HepG2 (cell line): Measurements from ENCODE around the gene AFDN. TPM values are rescaled to one million over a fixed set of nuclear protein-coding genes. Genes with fewer than 3 reads are reported as not detected.

ENCODE experiments used
- CHCHD3 ChIP-seq: sonication (generic); formaldehyde crosslinking; IDR thresholded peaks from 2 replicates; pipeline ENCODE4 v1.8.0; 2022; ENCODE audit warnings: mild to moderate bottlenecking, missing genetic modification reagents, moderate library complexity
- CTCF ChIP-seq: sonication (generic); formaldehyde crosslinking; IDR thresholded peaks from 2 replicates; pipeline ENCODE4 v1.5.0; 2020; ENCODE audit warnings: mild to moderate bottlenecking, missing genetic modification reagents, moderate library complexity
- FUBP1 ChIP-seq: sonication (generic); formaldehyde crosslinking; IDR thresholded peaks from 2 replicates; pipeline ENCODE4 v1.5.1; 2020; ENCODE audit warnings: missing genetic modification reagents, mild to moderate bottlenecking, borderline replicate concordance
- GATAD2A ChIP-seq: IDR thresholded peaks from 2 replicates; pipeline ENCODE4 v1.6.1; 2016
- MIER3 ChIP-seq: IDR thresholded peaks from 2 replicates; pipeline ENCODE4 v1.6.1; 2016; ENCODE audit warnings: missing compliant biosample characterization, borderline replicate concordance
- NR2F1 ChIP-seq, 2 experiments: fragments of 450-650 bp in 1 of 2; formaldehyde crosslinking in 1 of 2; IDR thresholded peaks; 2 replicates each; pipeline versions ENCODE4 v1.5.0 to v1.6.1; 2016 to 2020; ENCODE audit warnings: mild to moderate bottlenecking in 1 of 2, missing compliant biosample characterization in 1 of 2, missing genetic modification reagents in 1 of 2, moderate library complexity in 1 of 2
- RXRA ChIP-seq: sonication (generic); formaldehyde crosslinking; IDR thresholded peaks from 2 replicates; pipeline ENCODE4 v1.5.1; 2020; ENCODE audit warnings: missing genetic modification reagents
- SOX6 ChIP-seq, 2 experiments: fragments of 450-650 bp in 1 of 2; sonication (generic) in 1 of 2; formaldehyde crosslinking in 1 of 2; IDR thresholded peaks; 2 replicates each; pipeline versions ENCODE4 v1.4.0 to v1.6.1; 2017 to 2020; ENCODE audit warnings: antibody characterized with exemption in 1 of 2, mild to moderate bottlenecking in 1 of 2, missing genetic modification reagents in 1 of 2
- ZBTB33 ChIP-seq: sonication (generic); formaldehyde crosslinking; IDR thresholded peaks from 2 replicates; pipeline ENCODE4 v1.4.0; 2020; ENCODE audit warnings: missing genetic modification reagents
- ZMYM4 ChIP-seq: sonication (generic); formaldehyde crosslinking; IDR thresholded peaks from 2 replicates; pipeline ENCODE4 v1.8.1; 2023; ENCODE audit warnings: mild to moderate bottlenecking, missing genetic modification reagents
- ZNF207 ChIP-seq: fragments of 450-650 bp; IDR thresholded peaks from 2 replicates; pipeline ENCODE4 v1.6.1; 2016; ENCODE audit warnings: antibody characterized with exemption, borderline replicate concordance
- ZNF280B ChIP-seq: sonication (generic); formaldehyde crosslinking; IDR thresholded peaks from 2 replicates; pipeline ENCODE4 v1.5.0; 2020; ENCODE audit warnings: missing genetic modification reagents, mild to moderate bottlenecking, borderline replicate concordance
- ZNF772 ChIP-seq: sonication (generic); formaldehyde crosslinking; IDR thresholded peaks from 2 replicates; pipeline ENCODE4 v1.5.0; 2020; ENCODE audit warnings: mild to moderate bottlenecking, missing genetic modification reagents
- polyA plus RNA-seq, 8 experiments: library from polyadenylated mRNA; depleted of rRNA in 3 of 8; stranded (reverse) in 7 of 8; unstranded in 1 of 8; fragments of >200 nt; fragmentation: Illumina TruSeq in 4 of 8; extraction: Trizol in 4 of 8; gene quantifications; 2 replicates each; pipeline versions ENCODE4 v1.2.1 to v1.2.3, GENCODE V29; 2011 to 2016; ENCODE audit warnings: low read depth in 4 of 8, missing spikeins in 1 of 8, mixed read lengths in 1 of 8; ENCODE audit not compliant: insufficient read depth in 1 of 8
- total RNA-seq, 5 experiments: library from RNA; depleted of rRNA; stranded (reverse); fragments of >200 nt; fragmentation: Illumina TruSeq; extraction: Trizol; gene quantifications; 2 replicates each; pipeline ENCODE4 v1.2.3, GENCODE V29; 2016; ENCODE audit warnings: low read depth in 1 of 5
- TF ChIP-seq, protein P1 (sequence below): IDR thresholded peaks from 2 replicates; pipeline ENCODE4 v1.6.1; 2016; ENCODE audit warnings: low read depth
- TF ChIP-seq, protein P2 (sequence below): sonication (generic); formaldehyde crosslinking; IDR thresholded peaks from 2 replicates; pipeline ENCODE4 v1.4.0; 2020; ENCODE audit warnings: missing genetic modification reagents, borderline replicate concordance

AFDN gene
- total and polyA plus RNA-seq, 2 of the 13 experiments (the other 11 are each of a cell fraction or from before 2014, with no cell fraction given) = 136 to 151 TPM

DNA sequence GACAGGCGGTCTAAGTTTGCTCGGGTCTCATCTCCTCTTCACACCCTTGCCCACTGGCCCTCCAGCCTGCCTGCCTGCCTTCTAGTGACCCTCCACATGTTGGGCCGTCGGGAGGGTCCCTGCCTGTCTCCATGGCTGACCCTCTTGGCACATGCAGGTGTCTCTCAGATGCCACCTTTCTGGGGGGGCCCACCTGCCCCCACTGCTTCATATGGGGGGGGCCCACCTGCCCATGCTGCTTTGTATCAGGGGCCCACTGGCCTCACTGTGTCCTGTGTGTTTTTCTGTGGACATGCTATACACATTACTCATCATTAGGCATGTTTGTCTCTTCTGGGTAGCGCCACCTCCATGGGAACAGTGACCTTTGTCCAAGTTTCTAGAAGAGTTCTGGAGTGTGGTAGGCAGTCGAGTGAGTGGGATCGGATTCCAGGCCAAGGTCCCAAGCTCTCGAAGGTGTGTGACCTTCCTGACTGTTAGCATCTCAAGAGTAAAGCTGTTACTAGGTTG, 130.3 kb downstream of the AFDN start (continued):
- peak; percentile 99 for TF ChIP-seq ZBTB33 (CRISPR knock-in tag)
- no peak for TF ChIP-seq CTCF
- 0 out of 2 replicates have a peak, but pooled peaks have one; percentile 48 for TF ChIP-seq MIER3
- peak; percentile 35 to 65; a peak in 1 of 4 replicates for TF ChIP-seq NR2F1 (CRISPR knock-in tag; IDR thresholded peaks at IDR 0.05)
- TF ChIP-seq GATAD2A (CRISPR knock-in tag) = peak; percentile 86
- TF ChIP-seq ZNF280B = 0 out of 2 replicates have a peak, but pooled peaks have one; percentile 65
- no peak for TF ChIP-seq CHCHD3
- TF ChIP-seq, protein P1, sequence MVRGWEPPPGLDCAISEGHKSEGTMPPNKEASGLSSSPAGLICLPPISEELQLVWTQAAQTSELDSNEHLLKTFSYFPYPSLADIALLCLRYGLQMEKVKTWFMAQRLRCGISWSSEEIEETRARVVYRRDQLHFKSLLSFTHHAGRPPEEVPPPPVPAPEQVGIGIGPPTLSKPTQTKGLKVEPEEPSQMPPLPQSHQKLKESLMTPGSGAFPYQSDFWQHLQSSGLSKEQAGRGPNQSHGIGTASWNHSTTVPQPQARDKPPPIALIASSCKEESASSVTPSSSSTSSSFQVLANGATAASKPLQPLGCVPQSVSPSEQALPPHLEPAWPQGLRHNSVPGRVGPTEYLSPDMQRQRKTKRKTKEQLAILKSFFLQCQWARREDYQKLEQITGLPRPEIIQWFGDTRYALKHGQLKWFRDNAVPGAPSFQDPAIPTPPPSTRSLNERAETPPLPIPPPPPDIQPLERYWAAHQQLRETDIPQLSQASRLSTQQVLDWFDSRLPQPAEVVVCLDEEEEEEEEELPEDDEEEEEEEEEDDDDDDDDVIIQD (CRISPR knock-in tag) = peak; percentile 99
- TF ChIP-seq RXRA (CRISPR knock-in tag) = peak; percentile 54; the same call in 1 of the 2 replicates
- no peak for TF ChIP-seq ZNF207
- TF ChIP-seq SOX6 (IDR thresholded peaks at IDR 0.05) = no peak
- TF ChIP-seq SOX6 (CRISPR knock-in tag; IDR thresholded peaks at IDR 0.05) = peak; percentile 21; the same call in 1 of the 2 replicates
- 0 out of 2 replicates have a peak, but pooled peaks have one; percentile 6 for TF ChIP-seq FUBP1
- no peak for TF ChIP-seq ZNF772 (CRISPR knock-in tag)
- TF ChIP-seq, protein P2, sequence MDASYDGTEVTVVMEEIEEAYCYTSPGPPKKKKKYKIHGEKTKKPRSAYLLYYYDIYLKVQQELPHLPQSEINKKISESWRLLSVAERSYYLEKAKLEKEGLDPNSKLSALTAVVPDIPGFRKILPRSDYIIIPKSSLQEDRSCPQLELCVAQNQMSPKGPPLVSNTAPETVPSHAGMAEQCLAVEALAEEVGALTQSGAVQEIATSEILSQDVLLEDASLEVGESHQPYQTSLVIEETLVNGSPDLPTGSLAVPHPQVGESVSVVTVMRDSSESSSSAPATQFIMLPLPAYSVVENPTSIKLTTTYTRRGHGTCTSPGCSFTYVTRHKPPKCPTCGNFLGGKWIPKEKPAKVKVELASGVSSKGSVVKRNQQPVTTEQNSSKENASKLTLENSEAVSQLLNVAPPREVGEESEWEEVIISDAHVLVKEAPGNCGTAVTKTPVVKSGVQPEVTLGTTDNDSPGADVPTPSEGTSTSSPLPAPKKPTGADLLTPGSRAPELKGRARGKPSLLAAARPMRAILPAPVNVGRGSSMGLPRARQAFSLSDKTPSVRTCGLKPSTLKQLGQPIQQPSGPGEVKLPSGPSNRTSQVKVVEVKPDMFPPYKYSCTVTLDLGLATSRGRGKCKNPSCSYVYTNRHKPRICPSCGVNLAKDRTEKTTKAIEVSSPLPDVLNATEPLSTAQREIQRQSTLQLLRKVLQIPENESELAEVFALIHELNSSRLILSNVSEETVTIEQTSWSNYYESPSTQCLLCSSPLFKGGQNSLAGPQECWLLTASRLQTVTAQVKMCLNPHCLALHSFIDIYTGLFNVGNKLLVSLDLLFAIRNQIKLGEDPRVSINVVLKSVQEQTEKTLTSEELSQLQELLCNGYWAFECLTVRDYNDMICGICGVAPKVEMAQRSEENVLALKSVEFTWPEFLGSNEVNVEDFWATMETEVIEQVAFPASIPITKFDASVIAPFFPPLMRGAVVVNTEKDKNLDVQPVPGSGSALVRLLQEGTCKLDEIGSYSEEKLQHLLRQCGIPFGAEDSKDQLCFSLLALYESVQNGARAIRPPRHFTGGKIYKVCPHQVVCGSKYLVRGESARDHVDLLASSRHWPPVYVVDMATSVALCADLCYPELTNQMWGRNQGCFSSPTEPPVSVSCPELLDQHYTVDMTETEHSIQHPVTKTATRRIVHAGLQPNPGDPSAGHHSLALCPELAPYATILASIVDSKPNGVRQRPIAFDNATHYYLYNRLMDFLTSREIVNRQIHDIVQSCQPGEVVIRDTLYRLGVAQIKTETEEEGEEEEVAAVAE (CRISPR knock-in tag) = no peak
- TF ChIP-seq ZMYM4 (CRISPR knock-in tag) = peak; percentile 60; the same call in 1 of the 2 replicates
